HG02840 (cell line): ENCODE results near the gene SCUBE2.
"Not testable (repeated sequence)": the region's sequence is repeated elsewhere in the genome, so short reads cannot be mapped to it uniquely, and the experiment has no call there.

Experiments
- ATAC-seq: cut with Tn5 transposase; IDR thresholded peaks from one replicate; pipeline ENCODE4 v1.9.1; 2021; ENCODE audit warnings: mild to moderate bottlenecking, moderate library complexity, moderate number of reproducible peaks; ENCODE audit not compliant: unreplicated experiment, low FRiP score

SCUBE2 gene

DNA sequence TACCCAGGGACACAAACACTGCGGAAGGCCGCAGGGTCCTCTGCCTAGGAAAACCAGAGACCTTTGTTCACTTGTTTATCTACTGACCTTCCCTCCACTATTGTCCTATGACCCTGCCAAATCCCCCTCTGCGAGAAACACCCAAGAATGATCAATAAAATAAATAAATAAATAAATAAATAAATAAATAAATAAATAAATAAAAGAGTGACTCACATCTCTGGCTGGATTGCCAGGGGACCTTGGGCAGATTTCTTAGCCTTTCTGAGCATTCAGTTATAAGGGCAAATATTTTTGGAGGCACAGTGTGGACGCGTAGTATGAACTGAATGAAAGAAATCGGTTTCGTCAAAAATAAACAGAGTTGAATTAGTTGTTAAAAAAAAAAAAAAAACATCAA is 112.0 kb downstream of the SCUBE2 start:
- not testable (repeated sequence) for ATAC-seq

GRCh38 chr11:8973121-8973520 is 118.3 kb downstream of the SCUBE2 start:
- no peak for ATAC-seq

DNA sequence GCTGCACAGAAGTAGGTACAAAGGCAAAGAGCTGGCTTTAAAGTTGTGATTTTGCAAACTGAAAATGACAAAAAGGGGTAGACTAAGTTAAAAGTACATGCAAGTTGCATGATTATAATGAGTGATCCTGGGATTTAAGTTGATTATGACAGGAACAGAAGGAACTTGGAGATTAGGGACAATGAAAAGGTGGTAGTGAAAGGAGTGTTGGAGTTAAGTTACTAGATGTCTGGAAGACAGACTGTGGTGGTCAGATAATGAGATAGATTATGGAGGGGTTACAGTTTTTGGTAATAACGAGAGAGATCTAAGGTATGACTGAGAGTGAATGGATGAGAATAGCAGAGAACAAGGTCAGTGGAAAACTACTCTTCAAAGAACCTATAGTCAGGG is 119.5 kb downstream of the SCUBE2 start:
- no peak for ATAC-seq

GRCh38 chr11:8971196-8971923 is 120.0 kb downstream of the SCUBE2 start:
- ATAC-seq: no peak
